ENCODE results near the gene FSTL3.
"Not testable (repeated sequence)": the region's sequence is repeated elsewhere in the genome, so short reads cannot be mapped to it uniquely, and the experiment has no call there.

The FSTL3 gene

GRCh38 chr19:688992-689391 is 12.8 kb downstream of the FSTL3 start:
- no peak overlapping the region for H3K4me3 ChIP-seq (ENCODE audit: low read depth, low read length)
- no peak for TF ChIP-seq CTCF (IDR thresholded peaks at IDR 0.05; ENCODE audit: control insufficient read depth, extremely low read depth, insufficient read depth)
- DNase-seq (ENCODE audit: low read depth): no peak

- TF ChIP-seq CTCF (IDR thresholded peaks at IDR 0.05; ENCODE audit: control insufficient read depth, extremely low read depth, insufficient read depth): no peak
- no peak for DNase-seq (ENCODE audit: low read depth)
- H3K4me3 ChIP-seq (ENCODE audit: low read depth, low read length): no peak overlapping the region
These were observed 14.0 kb downstream of the FSTL3 start for GRCh38 chr19:690203-690602.

- TF ChIP-seq CTCF (IDR thresholded peaks at IDR 0.05; ENCODE audit: control insufficient read depth, extremely low read depth, insufficient read depth): no peak
- H3K4me3 ChIP-seq (ENCODE audit: low read depth, low read length): no peak overlapping the region
- no peak for DNase-seq (ENCODE audit: low read depth)
These were observed 18.5 kb downstream of the FSTL3 start for GRCh38 chr19:694481-695351.

- H3K4me3 ChIP-seq (ENCODE audit: low read depth, low read length): no peak within 1 kb of the TSS
- DNase-seq (ENCODE audit: low read depth): no peak
- TF ChIP-seq CTCF (IDR thresholded peaks at IDR 0.05; ENCODE audit: control insufficient read depth, extremely low read depth, insufficient read depth): no peak
These were observed 19.3 kb downstream of the FSTL3 start, which contains the start of gene PRSS57 for GRCh38 chr19:695352-695949. Gene PRSS57 (minus strand): TSS chr19:695452. CDS start chr19:695430, 22 bp downstream.

GRCh38 chr19:698529-698928 is 22.3 kb downstream of the FSTL3 start:
- not testable (repeated sequence) for DNase-seq (ENCODE audit: low read depth); H3K4me3 ChIP-seq (ENCODE audit: low read depth, low read length)

GRCh38 chr19:699885-700284 is 23.7 kb downstream of the FSTL3 start:
- not testable (repeated sequence) for DNase-seq (ENCODE audit: low read depth); H3K4me3 ChIP-seq (ENCODE audit: low read depth, low read length)

GRCh38 chr19:702847-703246 is 26.7 kb downstream of the FSTL3 start:
- not testable (repeated sequence) for H3K4me3 ChIP-seq (ENCODE audit: low read depth, low read length); DNase-seq (ENCODE audit: low read depth)

GRCh38 chr19:703329-703650 is 27.1 kb downstream of the FSTL3 start:
- DNase-seq (ENCODE audit: low read depth): no peak
- no peak overlapping the region for H3K4me3 ChIP-seq (ENCODE audit: low read depth, low read length)

More at GRCh38 chr19:703329-703650, 27.1 kb downstream of the FSTL3 start:
- no peak for TF ChIP-seq CTCF (IDR thresholded peaks at IDR 0.05; ENCODE audit: control insufficient read depth, extremely low read depth, insufficient read depth)

Data from LNCaP clone FGC (cell line).